Lower leg skin (tissue), 4 donors: ENCODE results near the gene CADM1. TPM values are rescaled to one million over a fixed set of nuclear protein-coding genes. Genes with fewer than 3 reads are reported as not detected.

Source experiments
- DNase-seq, 2 donors: peaks; one replicate each; pipeline ENCODE4 v3.0.0-alpha.2; 2019; ENCODE audit warnings: low spot score in 2 of 2
- H3K4me3 ChIP-seq: fragments of 200-600 bp; sonication (generic); 2 replicates; pipeline ENCODE4 v1.5.1; 2017; ENCODE audit warnings: mild to moderate bottlenecking, low read depth; ENCODE audit not compliant: poor library complexity, severe bottlenecking
- CTCF ChIP-seq, 3 donors: fragments of 450-650 bp; IDR thresholded peaks; one replicate each; pipeline ENCODE4 v1.5.1; 2016; ENCODE audit warnings: antibody characterized with exemption in 3 of 3, mild to moderate bottlenecking in 3 of 3, moderate library complexity in 2 of 3
- POLR2A ChIP-seq, 2 donors: fragments of 450-650 bp; IDR thresholded peaks; one replicate each; pipeline ENCODE4 v1.6.1; 2016 to 2017; ENCODE audit warnings: antibody characterized with exemption in 2 of 2, mild to moderate bottlenecking in 1 of 2, moderate library complexity in 1 of 2
- WGBS, 2 donors: methylation state at CpG; one replicate each; pipeline ENCODE4 v1.1.5; 2018; 5-methylcytosine and 5-hydroxymethylcytosine counted together
- intact Hi-C: fragments of 100-400 bp; cut with DNase I; formaldehyde crosslinking; loops from one replicate; pipeline ENCODE4 v1.15.0; 2023; ENCODE audit warnings: low total_unique reads
- total RNA-seq, 4 donors: library from RNA; depleted of rRNA; stranded (reverse); fragments of >200 nt; gene quantifications; one replicate each; pipeline ENCODE4 v1.1.0, GENCODE V29; 2016

The CADM1 gene
- total RNA-seq, 4 donors from 2014 or later, result 9.4 to 21.4 (median 11.8) TPM

- intact Hi-C loops, result no loop called here
- DNase-seq, result no peak
- WGBS, 2 donors, result 82 to 88% methylated on average over 3 of the region's 3 CpGs
- H3K4me3 ChIP-seq, result no peak overlapping the region
- TF ChIP-seq POLR2A (IDR thresholded peaks at IDR 0.05) (no peak), CTCF (IDR thresholded peaks at IDR 0.05) (no peak)
Measured at GRCh38 chr11:115364896-115365295, 139.3 kb downstream of the CADM1 start.

GRCh38 chr11:115363921-115364320 is 140.3 kb downstream of the CADM1 start:
- DNase-seq, result no peak
- TF ChIP-seq CTCF (IDR thresholded peaks at IDR 0.05) (no peak), POLR2A (IDR thresholded peaks at IDR 0.05) (no peak)
- no peak overlapping the region for H3K4me3 ChIP-seq
- intact Hi-C loops, result no loop called here
- 91 to 93% methylated on average over 3 of the region's 3 CpGs for WGBS, 2 donors

GRCh38 chr11:115363426-115363825 is 140.8 kb downstream of the CADM1 start:
- 92 to 93% methylated on average over 2 of the region's 2 CpGs for WGBS, 2 donors
- DNase-seq, result no peak
- TF ChIP-seq CTCF (IDR thresholded peaks at IDR 0.05) (no peak), POLR2A (IDR thresholded peaks at IDR 0.05) (no peak)
- no peak overlapping the region for H3K4me3 ChIP-seq
- intact Hi-C loops, result no loop called here

GRCh38 chr11:115362997-115363396 is 141.2 kb downstream of the CADM1 start:
- DNase-seq, result no peak
- 89 to 91% methylated on average over 6 of the region's 6 CpGs for WGBS, 2 donors
- intact Hi-C loops, result no loop called here
- H3K4me3 ChIP-seq, result no peak overlapping the region
- TF ChIP-seq CTCF (IDR thresholded peaks at IDR 0.05) (no peak), POLR2A (IDR thresholded peaks at IDR 0.05) (no peak)

GRCh38 chr11:115361025-115361424 is 143.2 kb downstream of the CADM1 start:
- TF ChIP-seq POLR2A (IDR thresholded peaks at IDR 0.05), result no peak
- TF ChIP-seq CTCF (IDR thresholded peaks at IDR 0.05), result no peak
- intact Hi-C loops, result no loop called here
- 36 to 42% methylated on average over 1 of the region's 1 CpG for WGBS, 2 donors
- no peak for DNase-seq
- no peak overlapping the region for H3K4me3 ChIP-seq

- intact Hi-C loops, result no loop called here
- 61 to 62% methylated on average over 7 of the region's 7 CpGs for WGBS, 2 donors
- no peak for DNase-seq
- no peak overlapping the region for H3K4me3 ChIP-seq
- TF ChIP-seq POLR2A (IDR thresholded peaks at IDR 0.05) (no peak), CTCF (IDR thresholded peaks at IDR 0.05) (no peak)
Measured at GRCh38 chr11:115360186-115360824, 143.9 kb downstream of the CADM1 start.
